Spleen (tissue), 7 donors: ENCODE measurements around the gene ANKRD44.

Experiments
- CTCF ChIP-seq, 11 experiments: fragments of 200-600 bp in 7 of 11; fragments of 450-650 bp in 4 of 11; sonication (generic) in 4 of 11; IDR thresholded peaks in 8 of 11; conservative IDR thresholded peaks in 3 of 11; 1 replicate in 7 of 11; 2 replicates in 4 of 11; pipeline versions ENCODE4 v1.4.0 to v1.8.0; 2016 to 2021; ENCODE audit warnings: antibody characterized with exemption in 11 of 11, inconsistent platforms in 4 of 11, mild to moderate bottlenecking in 1 of 11
- POLR2A ChIP-seq, 3 donors: fragments of 450-650 bp; IDR thresholded peaks; one replicate each; pipeline ENCODE4 v1.5.1; 2017; ENCODE audit warnings: antibody characterized with exemption in 3 of 3, mild to moderate bottlenecking in 1 of 3
- POLR2AphosphoS5 ChIP-seq, 3 donors: sonication (generic); formaldehyde crosslinking; IDR thresholded peaks; one replicate each; pipeline ENCODE4 v1.5.1; 2017; ENCODE audit warnings: antibody characterized with exemption in 3 of 3
- donor health status: DM: no; HTN: no; CAD: no; lungs with moderate emphysema.
- donor health status: DM: no; HTN: no; CAD: no.
- donor health status: DM: no; HTN: no; CAD: no.

GRCh38 chr2:197236159-197236558 lies 74.4 kb downstream of the ANKRD44 start:
- TF ChIP-seq CTCF (IDR thresholded peaks at IDR 0.05 in 8 of 11, conservative IDR thresholded peaks at IDR 0.05 in 3 of 11) = no peak
- no peak for TF ChIP-seq POLR2AphosphoS5 (IDR thresholded peaks at IDR 0.05)
- TF ChIP-seq POLR2A (IDR thresholded peaks at IDR 0.05) = no peak
